Stimulated activated CD8-positive, alpha-beta memory T cell treated with anti-CD3 and anti-CD28 coated beads, Interleukin-12 subunit alpha, Interleukin-12 subunit beta, amount 100 ng/mL, for 4 hours (primary cell): ENCODE measurements around the gene FIBP.
A peak's percentile ranks its signal among the peaks of the same experiment; 100 is the strongest.

ENCODE experiments used
- DNase-seq: peaks from one replicate; pipeline ENCODE4 v3.0.0-alpha.2; 2020; ENCODE audit warnings: low read depth

The FIBP gene

GRCh38 chr11:65888163-65888814 lies at the start of gene FIBP:
Gene FIBP, minus strand, starts transcription at chr11:65888471. Its CDS starts 53 bp downstream, at chr11:65888418.
- DNase-seq = peak; percentile 92

- DNase-seq = no peak
Observed at GRCh38 chr11:65937766-65938165, 49.5 kb upstream of the FIBP start.

GRCh38 chr11:65934014-65934413 lies 45.7 kb upstream of the FIBP start:
- no peak for DNase-seq

- DNase-seq = no peak
Observed at GRCh38 chr11:65932558-65932919, 44.3 kb upstream of the FIBP start.

DNA sequence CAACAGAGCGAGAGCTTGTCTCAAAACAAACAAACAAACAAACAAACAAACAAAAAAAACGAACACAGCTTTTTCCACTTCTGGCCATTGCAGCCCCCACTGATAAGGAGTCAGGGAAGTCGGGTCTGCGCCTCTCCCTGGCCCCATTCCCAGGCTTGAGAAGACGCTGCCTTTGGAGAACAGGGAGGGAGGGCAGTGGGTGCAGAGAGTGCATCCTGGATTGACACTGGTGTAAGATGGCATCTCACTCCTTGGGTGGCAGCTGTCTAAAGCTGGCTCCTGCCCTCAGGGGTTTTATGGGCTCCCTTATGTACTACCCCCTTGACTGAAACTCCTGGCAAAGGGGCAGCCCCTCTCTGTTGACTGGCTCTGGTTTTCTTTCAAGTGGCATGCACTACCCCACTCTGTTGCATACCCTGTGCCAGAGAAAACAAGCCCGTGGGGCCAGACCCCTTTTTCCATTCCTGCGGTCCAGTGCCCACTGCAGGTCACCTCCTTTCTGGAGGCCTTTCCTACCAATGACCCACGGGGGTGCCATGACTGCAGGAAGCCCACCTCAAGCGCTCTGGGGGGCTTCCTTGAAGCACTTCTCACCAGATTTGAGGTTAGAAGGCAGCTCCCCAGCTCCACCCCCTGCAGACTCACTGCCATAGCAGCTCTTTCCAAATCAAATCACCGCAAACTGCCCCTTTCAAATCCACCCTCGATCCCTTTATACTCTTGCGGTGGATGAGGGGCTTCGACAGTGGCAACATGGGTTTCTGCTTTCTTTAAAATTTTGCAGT lies 43.7 kb upstream of the FIBP start:
- no peak for DNase-seq

DNA sequence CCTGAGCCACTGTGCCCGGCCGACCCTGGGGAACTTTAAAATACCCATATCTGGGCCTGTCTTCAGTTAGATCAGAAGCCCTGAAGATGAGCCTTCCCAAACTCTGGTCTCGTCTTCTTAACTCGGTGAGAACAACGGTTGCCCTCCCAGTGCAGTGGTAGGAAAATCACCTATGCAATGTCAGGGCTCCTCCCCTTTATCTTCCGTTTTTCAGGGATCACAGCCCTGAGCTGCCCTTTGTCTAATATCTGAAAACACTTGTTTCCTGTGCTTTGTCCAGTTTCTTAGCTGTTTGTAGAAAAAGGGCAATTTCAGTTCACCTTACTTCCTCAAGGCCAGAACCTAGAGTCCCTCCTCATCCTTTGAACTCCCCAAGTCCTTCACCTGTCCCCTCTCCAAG lies 40.4 kb upstream of the FIBP start:
- no peak for DNase-seq

- DNase-seq = peak; percentile 58
Observed at GRCh38 chr11:65927904-65928397, 39.7 kb upstream of the FIBP start.

DNA sequence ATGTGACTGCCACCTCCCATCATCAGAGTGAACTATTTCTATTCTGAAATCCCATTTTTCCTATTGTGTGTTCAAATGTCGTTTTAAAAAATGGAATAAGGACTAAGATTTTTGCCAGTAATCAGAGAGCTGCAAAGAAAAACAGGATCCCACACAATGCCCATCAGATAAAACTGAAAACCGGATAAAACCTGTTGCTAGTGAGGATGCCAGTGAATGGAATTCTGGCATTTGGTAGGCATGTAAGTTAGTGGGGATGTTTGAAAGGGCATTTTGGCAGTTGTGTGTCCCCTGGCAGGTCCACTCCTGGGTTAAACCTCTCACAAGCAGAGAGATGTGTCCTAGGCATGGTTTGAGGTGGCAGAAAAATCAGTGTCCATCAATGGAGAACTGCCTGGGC lies 37.1 kb upstream of the FIBP start:
- DNase-seq = no peak

DNA sequence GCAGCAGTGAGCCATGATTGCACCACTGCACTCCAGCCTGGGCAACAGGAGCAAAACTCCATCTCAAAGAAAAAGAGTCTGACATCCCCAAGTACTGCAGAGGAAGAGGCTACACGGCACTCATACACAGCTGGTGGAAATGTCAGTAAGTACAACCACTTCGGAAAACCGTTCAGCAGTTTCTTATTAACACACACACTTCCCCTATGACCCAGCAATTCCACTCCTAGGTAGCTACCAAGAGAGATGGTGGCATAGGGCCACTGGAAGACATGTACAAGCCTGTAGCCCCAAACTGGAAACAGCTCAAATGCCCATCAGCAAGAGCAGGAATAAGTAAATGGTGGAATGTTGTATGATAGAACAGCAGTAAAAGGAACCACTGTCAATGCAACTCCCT lies 34.3 kb upstream of the FIBP start:
- DNase-seq = no peak

DNA sequence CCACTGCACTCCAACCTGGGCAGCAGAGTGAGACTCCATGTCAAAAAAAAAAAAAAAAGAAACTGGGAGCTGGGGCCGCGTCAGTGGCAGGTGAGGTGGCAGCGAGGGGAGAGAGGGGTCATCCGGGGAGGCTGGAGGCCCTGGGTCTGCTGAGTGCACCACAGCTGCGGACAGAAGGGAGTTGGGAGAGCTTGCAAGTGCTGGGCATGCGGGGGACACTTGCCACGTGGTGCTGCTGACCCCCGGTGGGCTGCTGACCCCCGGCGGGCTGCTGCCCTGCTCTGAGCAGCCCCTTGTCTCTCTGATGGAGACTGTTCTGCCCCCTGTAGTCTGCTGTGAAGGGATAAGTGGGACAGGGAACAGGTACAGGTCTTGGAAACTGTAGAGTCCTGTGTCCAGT lies 33.6 kb upstream of the FIBP start:
- DNase-seq = no peak

GRCh38 chr11:65921033-65921555 lies 32.8 kb upstream of the FIBP start:
- DNase-seq = no peak

GRCh38 chr11:65920372-65920802 lies 32.1 kb upstream of the FIBP start:
- no peak for DNase-seq

GRCh38 chr11:65919573-65920371 lies 31.5 kb upstream of the FIBP start:
- DNase-seq = no peak

DNA sequence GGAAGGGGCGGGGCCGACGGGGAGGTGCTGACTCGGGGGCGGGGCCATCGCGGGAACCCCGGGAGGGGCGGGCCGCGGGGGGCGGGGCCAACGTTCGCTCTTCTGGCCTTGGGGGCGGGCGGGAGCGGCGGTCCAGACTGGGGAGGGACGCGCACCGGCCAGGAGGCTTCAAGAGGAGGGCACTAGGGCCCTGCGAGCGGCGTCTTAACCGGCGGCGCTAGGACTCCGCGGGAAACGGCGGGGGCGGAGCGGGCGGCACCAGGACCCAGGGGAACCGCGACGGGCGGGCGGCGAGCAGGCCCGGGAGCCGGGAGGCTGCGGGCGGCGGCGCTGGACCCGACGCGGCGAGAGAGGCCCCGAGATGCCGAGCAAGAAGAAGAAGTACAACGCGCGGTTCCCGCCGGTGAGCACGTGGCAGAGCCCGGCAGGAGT lies 30.9 kb upstream of the FIBP start, which contains the start of gene DRAP1:
Gene DRAP1, plus strand, starts transcription at position 286 of the 432 bp plus-strand sequence. Its CDS starts 76 bp downstream, at position 362.
- peak; percentile 100 for DNase-seq

DNA sequence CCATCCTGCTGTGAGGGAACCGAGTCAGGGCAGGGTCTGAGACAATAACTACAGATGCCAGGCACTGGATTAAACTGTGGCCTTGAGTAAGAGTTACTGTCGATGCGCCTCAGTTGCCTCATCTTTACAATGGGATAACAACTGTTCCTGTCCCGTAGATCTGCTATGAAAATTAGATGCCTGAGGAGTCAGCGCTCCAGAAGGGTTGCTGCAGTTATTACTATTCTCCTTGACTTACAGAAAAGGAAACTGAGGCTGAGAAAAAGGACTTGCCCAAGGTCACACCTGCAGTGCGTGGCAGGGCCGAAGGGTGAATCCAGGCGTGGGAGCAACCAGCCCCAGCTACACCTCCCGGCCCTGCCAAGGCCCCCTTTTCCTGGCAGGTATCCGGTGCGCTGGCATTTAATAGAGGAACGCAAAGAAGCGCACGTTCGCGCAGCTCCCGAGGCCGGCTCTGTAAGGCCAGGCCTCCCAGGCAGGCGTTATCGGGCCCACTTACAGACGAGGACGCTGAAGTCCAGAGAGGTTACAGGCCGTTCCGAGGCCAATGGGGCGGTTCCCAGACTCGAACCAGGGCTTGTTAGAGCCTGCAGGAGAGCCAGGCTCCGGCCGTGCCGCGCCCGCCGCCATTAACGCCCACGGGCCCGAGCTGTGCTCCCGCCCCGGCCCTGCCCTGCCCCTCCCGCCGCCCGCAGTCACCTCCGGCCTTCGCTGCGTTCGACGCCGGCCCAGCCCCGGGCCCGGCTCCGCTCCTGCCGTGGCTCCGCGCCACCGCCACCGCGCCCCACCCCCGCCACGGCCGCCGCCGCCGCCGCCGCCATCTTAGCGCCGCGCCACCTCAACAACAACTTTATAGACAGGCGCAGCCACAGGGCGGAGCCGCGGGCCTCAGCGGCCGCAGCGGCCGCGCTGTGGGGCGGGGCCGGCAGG lies 30.2 kb upstream of the FIBP start, which contains the start of gene C11orf68:
Gene C11orf68, minus strand, starts transcription at position 852 of the 930 bp plus-strand sequence. Its CDS starts 31 bp downstream, at position 821.
- no peak for DNase-seq

GRCh38 chr11:65917434-65918210 lies 29.4 kb upstream of the FIBP start:
- DNase-seq = no peak

DNA sequence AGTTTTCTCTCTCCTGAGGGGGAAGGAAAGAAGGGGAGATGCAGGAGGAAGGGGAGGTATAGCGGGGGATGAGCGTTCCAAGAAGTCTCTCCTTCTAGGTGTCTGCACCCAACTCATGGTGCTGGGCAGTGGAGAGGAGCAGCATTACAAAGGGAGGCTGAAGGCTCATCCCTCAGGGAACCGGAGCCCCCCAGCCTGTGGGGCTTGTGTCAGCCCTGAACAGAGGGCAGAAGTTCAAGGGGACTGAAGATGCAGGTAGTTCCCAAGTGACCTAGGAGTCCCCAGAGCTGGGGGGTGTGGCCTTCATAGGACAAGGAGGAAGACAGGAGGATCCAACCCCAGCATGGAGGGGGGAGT lies 28.8 kb upstream of the FIBP start:
- no peak for DNase-seq

- no peak for DNase-seq
Observed at GRCh38 chr11:65916391-65916790, 28.1 kb upstream of the FIBP start.

DNA sequence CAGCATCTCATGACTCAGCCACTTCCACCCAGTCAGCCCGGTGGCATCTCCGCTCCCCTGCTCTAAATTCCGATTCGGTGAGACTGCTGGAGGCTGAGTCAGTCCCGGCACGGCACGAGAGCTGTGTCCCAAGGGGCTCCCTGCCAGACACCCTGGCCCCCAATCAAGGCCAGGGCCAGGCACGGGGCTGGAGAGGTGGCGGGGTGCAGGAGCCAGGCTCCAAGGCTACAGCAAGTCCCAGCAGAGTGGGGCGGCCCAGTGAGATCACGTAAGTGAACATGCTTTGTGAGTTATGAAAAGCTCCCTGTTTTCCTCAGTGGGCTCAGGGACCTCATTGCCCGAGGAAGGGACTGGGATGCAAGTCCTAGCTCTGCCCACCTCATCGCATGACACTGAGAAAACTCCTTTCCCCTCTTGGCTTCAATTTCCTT lies 27.6 kb upstream of the FIBP start:
- no peak for DNase-seq
